WTC11 (cell line): Measurements from ENCODE around the gene BEND6. TPM values are rescaled to one million over a fixed set of nuclear protein-coding genes. Genes with fewer than 3 reads are reported as not detected.
A peak's percentile ranks its signal among the peaks of the same experiment; 100 is the strongest.

Experiments used
- ATAC-seq: fragments of 200-7000 bp; cut with Tn5 transposase; 2 replicates; pipeline ENCODE4 v1.10.0; 2021; ENCODE audit warnings: mild to moderate bottlenecking, moderate library complexity
- CTCF ChIA-PET: fragments of 300-600 bp; sonication (Branson Sonifier 250); formaldehyde crosslinking; loops from one replicate; lab custom pipeline; 2021; ENCODE audit warnings: antibody characterized with exemption; lab: Charles Lee
- POLR2A ChIA-PET: fragments of 350-600 bp; sonication (Branson Sonifier 250); formaldehyde crosslinking; loops from one replicate; lab custom pipeline; 2021; ENCODE audit warnings: antibody characterized with exemption; lab: Charles Lee
- DNase-seq: peaks from one replicate; pipeline ENCODE4 v3.0.0; 2021; ENCODE audit warnings: low spot score
- H3K27ac Mint-ChIP-seq: 2 replicates; pipeline ENCODE4 v1.8.0; 2021; ENCODE audit warnings: mixed read lengths
- H3K27me3 Mint-ChIP-seq: 2 replicates; pipeline ENCODE4 v1.8.0; 2021; ENCODE audit warnings: low read depth, mild to moderate bottlenecking, moderate library complexity, mixed read lengths
- H3K36me3 Mint-ChIP-seq: 2 replicates; pipeline ENCODE4 v1.8.0; 2021; ENCODE audit warnings: mixed read lengths
- H3K4me1 Mint-ChIP-seq: 2 replicates; pipeline ENCODE4 v1.8.0; 2022; ENCODE audit warnings: mixed read lengths
- H3K4me3 Mint-ChIP-seq: 2 replicates; pipeline ENCODE4 v1.8.0; 2021; ENCODE audit warnings: mild to moderate bottlenecking, moderate library complexity, mixed read lengths
- H3K9me3 Mint-ChIP-seq: 2 replicates; pipeline ENCODE4 v1.8.0; 2021; ENCODE audit warnings: mixed read lengths
- ELF4 ChIP-seq: sonication (generic); formaldehyde crosslinking; IDR thresholded peaks from 2 replicates; pipeline ENCODE4 v1.8.1; 2022; ENCODE audit warnings: low read depth, mild to moderate bottlenecking, moderate library complexity, missing genetic modification reagents
- FOXJ3 ChIP-seq: sonication (generic); formaldehyde crosslinking; IDR thresholded peaks from 2 replicates; pipeline ENCODE4 v1.9.0; 2021; ENCODE audit warnings: missing genetic modification reagents, mild to moderate bottlenecking, borderline replicate concordance
- IRF2 ChIP-seq: sonication (generic); formaldehyde crosslinking; IDR thresholded peaks from 2 replicates; pipeline ENCODE4 v1.8.0; 2022; ENCODE audit warnings: low read depth, missing genetic modification reagents, borderline replicate concordance
- JUN ChIP-seq: sonication (generic); formaldehyde crosslinking; IDR thresholded peaks from 2 replicates; pipeline ENCODE4 v1.8.0; 2023; ENCODE audit warnings: mild to moderate bottlenecking, missing genetic modification reagents
- MXD4 ChIP-seq: fragments of 250-450 bp; sonication (Bioruptor Pico); IDR thresholded peaks from 2 replicates; pipeline ENCODE4 v1.8.0; 2021; ENCODE audit warnings: mild to moderate bottlenecking, moderate library complexity, borderline replicate concordance
- PREB ChIP-seq: sonication (generic); formaldehyde crosslinking; IDR thresholded peaks from 2 replicates; pipeline ENCODE4 v1.8.1; 2022; ENCODE audit warnings: mild to moderate bottlenecking, missing genetic modification reagents, moderate library complexity, borderline replicate concordance
- PRRX2 ChIP-seq: fragments of 250-450 bp; sonication (Bioruptor Pico); IDR thresholded peaks from 2 replicates; pipeline ENCODE4 v1.8.0; 2021; ENCODE audit warnings: mild to moderate bottlenecking
- TEAD1 ChIP-seq: sonication (generic); formaldehyde crosslinking; IDR thresholded peaks from 2 replicates; pipeline ENCODE4 v1.8.0; 2022; ENCODE audit warnings: mild to moderate bottlenecking, missing genetic modification reagents
- TEAD4 ChIP-seq: sonication (generic); formaldehyde crosslinking; IDR thresholded peaks from 2 replicates; pipeline ENCODE4 v1.8.0; 2022; ENCODE audit warnings: mild to moderate bottlenecking, missing genetic modification reagents
- ZNF425 ChIP-seq: fragments of 250-450 bp; sonication (Bioruptor Pico); conservative IDR thresholded peaks from 2 replicates; pipeline ENCODE4 v1.9.0; 2021; ENCODE audit warnings: mild to moderate bottlenecking
- total RNA-seq: library from RNA; stranded (reverse); gene quantifications from 3 replicates; pipeline ENCODE4 v1.2.3, GENCODE V29; 2021
- TF ChIP-seq, protein P1 (sequence below): sonication (generic); formaldehyde crosslinking; IDR thresholded peaks from 2 replicates; pipeline ENCODE4 v1.8.1; 2023; ENCODE audit warnings: mild to moderate bottlenecking, moderate library complexity, missing genetic modification reagents

BEND6 gene
- total RNA-seq, 1 experiment from 2014 or later: 1.5 TPM

- no peak for TF ChIP-seq MXD4 (CRISPR knock-in tag)
- POLR2A ChIA-PET: no interaction called here
- Mint-ChIP-seq H3K4me3 (no peak overlapping the region), H3K27me3 (peaks cover 100% of the 10 kb centered on the region), H3K27ac (no peak overlapping the region), H3K36me3 (no peaks in the 10 kb centered on the region; the same call in 1 of the 2 replicates), H3K9me3 (peaks cover 8% of the 10 kb centered on the region), H3K4me1 (peaks cover 33% of the 10 kb centered on the region)
- CTCF ChIA-PET: no interaction called here
- ATAC-seq (no peak), DNase-seq (no peak)
Measured at GRCh38 chr6:57072108-57072507, 117.2 kb downstream of the BEND6 start.

DNA sequence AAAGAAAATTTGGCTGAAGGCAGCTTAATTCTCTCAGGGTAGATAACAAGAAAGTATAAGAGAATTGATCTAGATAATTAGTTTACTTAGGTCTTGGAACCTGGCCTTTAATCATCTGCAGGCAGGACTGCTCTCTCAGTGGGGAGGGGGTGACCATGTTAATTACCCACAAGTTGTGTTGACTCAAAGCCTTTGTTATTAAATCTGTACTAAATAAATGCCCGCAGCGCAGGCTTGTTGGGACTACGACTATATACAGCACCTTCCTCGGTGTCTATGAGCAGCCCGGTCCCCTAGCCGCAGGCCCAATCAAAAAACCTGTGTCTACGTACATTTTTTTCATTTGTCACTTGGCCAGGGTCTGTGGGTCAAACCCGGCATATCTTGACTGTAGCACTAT is 119.5 kb downstream of the BEND6 start:
- no peak overlapping the region for H3K27ac Mint-ChIP-seq
- ATAC-seq (peak; percentile 52), DNase-seq (no peak)
- TF ChIP-seq PREB (CRISPR knock-in tag) (no peak), PRRX2 (CRISPR knock-in tag) (no peak), ZNF425 (CRISPR knock-in tag) (no peak), TEAD4 (CRISPR knock-in tag) (no peak), IRF2 (CRISPR knock-in tag) (no peak)
- no peaks in the 10 kb centered on the region; the same call in 1 of the 2 replicates for H3K36me3 Mint-ChIP-seq
- peaks cover 12% of the 10 kb centered on the region for H3K9me3 Mint-ChIP-seq
- no peak overlapping the region for H3K4me3 Mint-ChIP-seq
- ChIA-PET POLR2A (no interaction called here), CTCF (no interaction called here)
- H3K4me1 Mint-ChIP-seq: peaks cover 28% of the 10 kb centered on the region
- H3K27me3 Mint-ChIP-seq: peaks cover 100% of the 10 kb centered on the region

DNA sequence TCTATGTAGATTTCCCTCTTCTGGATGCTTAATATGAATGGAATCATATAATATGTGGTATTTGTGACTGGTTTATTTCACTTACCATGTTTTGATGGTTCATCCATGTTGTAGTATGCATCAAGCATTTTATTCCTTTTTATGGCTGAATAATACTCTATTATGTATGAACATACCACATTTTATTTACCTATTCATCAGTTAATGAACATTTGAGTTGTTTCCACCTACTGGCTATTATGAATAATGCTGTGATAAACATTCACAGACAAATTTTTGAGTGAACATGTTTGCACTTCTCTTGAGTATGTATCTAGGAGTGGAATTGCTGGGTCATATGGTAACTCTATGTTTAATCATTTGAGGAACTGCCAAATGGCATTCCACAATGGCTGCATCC is 120.2 kb downstream of the BEND6 start:
- H3K4me1 Mint-ChIP-seq: peaks cover 22% of the 10 kb centered on the region
- H3K27me3 Mint-ChIP-seq: peaks cover 100% of the 10 kb centered on the region
- DNase-seq (no peak), ATAC-seq (no peak)
- ChIA-PET POLR2A (no interaction called here), CTCF (no interaction called here)
- no peak overlapping the region for H3K4me3 Mint-ChIP-seq
- H3K36me3 Mint-ChIP-seq: no peaks in the 10 kb centered on the region; the same call in 1 of the 2 replicates
- peaks cover 13% of the 10 kb centered on the region for H3K9me3 Mint-ChIP-seq
- no peak for TF ChIP-seq JUN (CRISPR knock-in tag)
- no peak for TF ChIP-seq FOXJ3 (CRISPR knock-in tag)
- no peak for TF ChIP-seq TEAD1 (CRISPR knock-in tag)
- TF ChIP-seq ZNF425 (CRISPR knock-in tag): no peak
- no peak for TF ChIP-seq ELF4 (CRISPR knock-in tag)
- TF ChIP-seq, protein P1, sequence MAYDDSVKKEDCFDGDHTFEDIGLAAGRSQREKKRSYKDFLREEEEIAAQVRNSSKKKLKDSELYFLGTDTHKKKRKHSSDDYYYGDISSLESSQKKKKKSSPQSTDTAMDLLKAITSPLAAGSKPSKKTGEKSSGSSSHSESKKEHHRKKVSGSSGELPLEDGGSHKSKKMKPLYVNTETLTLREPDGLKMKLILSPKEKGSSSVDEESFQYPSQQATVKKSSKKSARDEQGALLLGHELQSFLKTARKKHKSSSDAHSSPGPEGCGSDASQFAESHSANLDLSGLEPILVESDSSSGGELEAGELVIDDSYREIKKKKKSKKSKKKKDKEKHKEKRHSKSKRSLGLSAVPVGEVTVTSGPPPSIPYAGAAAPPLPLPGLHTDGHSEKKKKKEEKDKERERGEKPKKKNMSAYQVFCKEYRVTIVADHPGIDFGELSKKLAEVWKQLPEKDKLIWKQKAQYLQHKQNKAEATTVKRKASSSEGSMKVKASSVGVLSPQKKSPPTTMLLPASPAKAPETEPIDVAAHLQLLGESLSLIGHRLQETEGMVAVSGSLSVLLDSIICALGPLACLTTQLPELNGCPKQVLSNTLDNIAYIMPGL (CRISPR knock-in tag): no peak
- no peak overlapping the region for H3K27ac Mint-ChIP-seq

Other genes starting within 250 kb of the BEND6 start
- 17.2 to 20.6 TPM (median 17.6 TPM) in 3 replicates for gene KIAA1586, start 91.6 kb downstream of the BEND6 start, total RNA-seq
- gene ZNF451, start 135.1 kb downstream of the BEND6 start, total RNA-seq: 44.4 to 55.4 TPM (median 45.6 TPM) in 3 replicates
- gene BAG2, start 217.2 kb downstream of the BEND6 start, total RNA-seq: 7.5 to 8.0 TPM (median 8.0 TPM) in 3 replicates